GM19099 (cell line): ENCODE results near the gene GPR137C.
A peak's percentile ranks its signal among the peaks of the same experiment; 100 is the strongest.

Experiments used
- POLR2A ChIP-seq: IDR thresholded peaks from 3 replicates; pipeline ENCODE4 v1.6.1; 2011; ENCODE audit warnings: low read depth; ENCODE audit not compliant: insufficient read length; ENCODE audit errors: extremely low read depth

GPR137C gene

DNA sequence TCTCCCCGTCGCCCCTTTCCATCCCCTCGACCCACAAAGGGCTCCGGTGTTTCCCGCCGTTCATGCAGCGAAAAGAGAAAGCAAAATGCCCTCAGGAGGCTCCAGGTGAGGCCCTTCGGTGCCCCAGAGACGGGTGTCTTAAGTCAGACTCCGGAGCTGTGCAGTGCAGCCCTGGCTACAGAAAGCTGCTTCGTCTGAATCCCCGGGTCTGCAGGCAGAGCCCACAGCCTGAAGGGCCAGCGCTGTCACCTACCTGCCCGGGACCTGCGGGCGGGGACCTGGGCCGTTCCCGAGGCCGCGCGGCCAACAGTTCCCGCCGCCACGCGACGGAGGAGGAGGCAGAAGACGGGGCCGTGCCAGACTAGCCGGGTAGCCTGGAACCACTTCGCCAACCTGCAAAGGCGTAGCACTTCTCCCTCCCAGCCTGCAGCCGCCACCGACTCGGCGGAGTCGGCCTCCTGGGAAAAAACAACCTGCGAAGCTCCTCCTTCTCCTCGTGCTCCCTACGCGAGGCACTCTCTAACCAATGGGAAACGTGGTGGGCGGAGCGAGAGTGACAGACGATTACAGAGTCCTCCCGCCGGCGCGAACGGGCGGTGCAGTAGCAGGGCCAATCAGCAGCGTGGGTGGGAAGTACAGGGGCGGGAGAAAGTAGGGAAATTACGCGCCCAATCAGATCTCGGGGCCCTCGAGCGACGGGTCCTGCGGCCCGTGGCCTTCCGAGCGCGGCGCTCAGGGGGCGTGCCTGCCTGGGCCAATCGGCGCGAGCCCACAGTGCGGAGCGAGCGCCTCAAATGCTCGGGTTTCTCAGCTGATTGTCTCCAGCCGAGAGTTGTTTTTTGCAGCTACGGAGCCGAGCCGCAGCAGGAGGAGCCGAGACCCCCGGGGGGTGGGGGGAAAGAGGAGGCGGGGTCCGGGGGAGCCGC lies at the start of gene GPR137C, which contains the start of gene TXNDC16:
GPR137C (plus strand) TSS at position 774 of the 926 bp plus-strand sequence. CDS start 312 bp downstream, outside the sequence.
TXNDC16 (minus strand) TSS at position 443 of the 926 bp plus-strand sequence. CDS start 8,948 bp downstream, outside the sequence.
- peak; percentile 90 for TF ChIP-seq POLR2A

DNA sequence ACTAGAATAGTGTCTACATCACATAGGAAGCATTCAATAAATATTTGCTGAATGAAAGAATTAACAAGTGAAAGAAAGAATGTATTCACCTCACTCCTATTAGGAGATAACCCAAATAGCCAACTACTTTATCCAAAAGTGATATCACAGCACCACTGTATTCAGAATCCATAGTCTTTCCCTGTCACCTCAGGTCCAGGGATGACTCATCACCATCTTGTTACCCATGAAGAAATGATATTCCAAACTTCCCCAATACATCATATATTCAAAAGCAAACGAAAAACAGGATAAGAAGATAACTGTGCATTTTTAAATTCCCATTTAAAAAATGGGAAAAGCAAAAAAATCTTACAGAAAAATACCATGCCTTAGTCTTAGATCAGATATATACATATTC lies 39.4 kb upstream of the GPR137C start:
- TF ChIP-seq POLR2A, result no peak

- TF ChIP-seq POLR2A, result no peak
These were observed 38.4 kb upstream of the GPR137C start for GRCh38 chr14:52514046-52514811.

DNA sequence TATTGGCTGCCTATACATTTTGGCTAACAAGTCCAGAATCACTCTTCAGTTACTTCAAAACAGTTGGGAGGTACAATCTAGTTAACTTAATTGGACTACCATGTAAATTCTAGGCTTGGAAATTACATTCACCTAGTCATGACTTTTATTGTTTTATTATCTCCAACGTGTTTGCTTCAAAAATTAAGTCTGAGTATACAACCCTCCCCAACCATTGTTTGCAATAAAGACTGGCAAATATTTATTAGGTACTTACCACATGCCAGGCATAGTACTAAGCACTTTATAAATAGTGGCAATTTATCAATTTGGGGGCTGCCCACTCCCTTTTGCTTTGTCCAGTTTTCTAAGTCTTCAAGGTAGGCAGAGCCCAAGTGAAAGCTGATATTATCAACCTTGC lies 30.6 kb upstream of the GPR137C start:
- no peak for TF ChIP-seq POLR2A

- TF ChIP-seq POLR2A, result no peak
These were observed 29.9 kb upstream of the GPR137C start for GRCh38 chr14:52522581-52523345.

- TF ChIP-seq POLR2A, result no peak
These were observed 25.6 kb upstream of the GPR137C start for GRCh38 chr14:52527052-52527451.

DNA sequence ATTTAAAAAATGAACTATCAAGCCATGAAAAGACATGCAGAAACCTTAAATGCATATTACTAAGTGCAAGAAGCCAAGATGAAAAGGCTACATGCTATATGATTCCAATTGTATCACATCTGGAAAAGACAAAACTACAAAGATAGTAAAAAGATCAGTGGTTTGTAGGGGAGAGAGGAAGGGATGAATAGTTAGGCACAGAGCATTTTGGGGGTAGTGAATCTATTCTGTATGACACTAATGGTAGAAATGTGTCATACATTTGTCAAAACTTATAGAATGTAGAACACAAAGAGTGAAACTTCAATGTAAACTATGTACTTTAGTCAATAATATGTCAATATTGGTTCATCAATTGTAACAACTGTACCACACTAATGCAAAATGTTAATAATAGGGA lies 21.2 kb upstream of the GPR137C start:
- no peak for TF ChIP-seq POLR2A

GRCh38 chr14:52536269-52536668 lies 16.4 kb upstream of the GPR137C start:
- TF ChIP-seq POLR2A, result no peak

GRCh38 chr14:52538623-52539022 lies 14.0 kb upstream of the GPR137C start:
- TF ChIP-seq POLR2A, result no peak

- no peak for TF ChIP-seq POLR2A
These were observed 6.9 kb upstream of the GPR137C start for GRCh38 chr14:52545584-52546317.

GRCh38 chr14:52546318-52546670 lies 6.3 kb upstream of the GPR137C start:
- no peak for TF ChIP-seq POLR2A

- no peak for TF ChIP-seq POLR2A
These were observed 5.6 kb upstream of the GPR137C start for GRCh38 chr14:52547027-52547426.

GRCh38 chr14:52547526-52547925 lies 5.1 kb upstream of the GPR137C start:
- no peak for TF ChIP-seq POLR2A

- no peak for TF ChIP-seq POLR2A
These were observed 2.0 kb upstream of the GPR137C start for GRCh38 chr14:52550661-52551060.
